ENCODE data around the gene MORC2.

The MORC2 gene

GRCh38 chr22:30906946-30907345 lies 61.6 kb downstream of the MORC2 start:
- H3K27ac ChIP-seq (replicated peaks) = no peak overlapping the region
- no peak overlapping the region for H3K4me3 ChIP-seq (replicated peaks; ENCODE audit: insufficient read depth, low read length)
- TF ChIP-seq CTCF (IDR thresholded peaks at IDR 0.05; ENCODE audit: insufficient read depth, low read length) (no peak), POLR2AphosphoS5 (IDR thresholded peaks at IDR 0.05; ENCODE audit: low read depth) (no peak), SPI1 (IDR thresholded peaks at IDR 0.05; ENCODE audit: borderline replicate concordance, low read depth) (no peak), GABPA (IDR thresholded peaks at IDR 0.05; ENCODE audit: low read depth) (no peak), REST (IDR thresholded peaks at IDR 0.05; ENCODE audit: insufficient replicate concordance, low read depth) (no peak)
- no peak for DNase-seq (ENCODE audit: low read depth in 1 of 2, low spot score in 1 of 2)
- H3K27me3 ChIP-seq (ENCODE audit: insufficient read depth, poor library complexity, severe bottlenecking) = peaks cover 3% of the 10 kb centered on the region

GRCh38 chr22:30906411-30906810 lies 62.2 kb downstream of the MORC2 start:
- Histone ChIP-seq H3K4me3 (replicated peaks; ENCODE audit: insufficient read depth, low read length) (no peak overlapping the region), H3K27ac (replicated peaks) (no peak overlapping the region), H3K27me3 (ENCODE audit: insufficient read depth, poor library complexity, severe bottlenecking) (peaks cover 3% of the 10 kb centered on the region)
- TF ChIP-seq SPI1 (IDR thresholded peaks at IDR 0.05; ENCODE audit: borderline replicate concordance, low read depth) = no peak
- no peak for TF ChIP-seq GABPA (IDR thresholded peaks at IDR 0.05; ENCODE audit: low read depth)
- no peak for TF ChIP-seq REST (IDR thresholded peaks at IDR 0.05; ENCODE audit: insufficient replicate concordance, low read depth)
- no peak for TF ChIP-seq CTCF (IDR thresholded peaks at IDR 0.05; ENCODE audit: insufficient read depth, low read length)
- no peak for TF ChIP-seq POLR2AphosphoS5 (IDR thresholded peaks at IDR 0.05; ENCODE audit: low read depth)
- no peak for DNase-seq (ENCODE audit: low read depth in 1 of 2, low spot score in 1 of 2)

- DNase-seq (ENCODE audit: low read depth in 1 of 2, low spot score in 1 of 2) = no peak
- no peak overlapping the region for H3K4me3 ChIP-seq (replicated peaks; ENCODE audit: insufficient read depth, low read length)
- H3K27ac ChIP-seq (replicated peaks) = no peak overlapping the region
- TF ChIP-seq GABPA (IDR thresholded peaks at IDR 0.05; ENCODE audit: low read depth) (no peak), CTCF (IDR thresholded peaks at IDR 0.05; ENCODE audit: insufficient read depth, low read length) (no peak), REST (IDR thresholded peaks at IDR 0.05; ENCODE audit: insufficient replicate concordance, low read depth) (no peak), SPI1 (IDR thresholded peaks at IDR 0.05; ENCODE audit: borderline replicate concordance, low read depth) (no peak), POLR2AphosphoS5 (IDR thresholded peaks at IDR 0.05; ENCODE audit: low read depth) (no peak)
- H3K27me3 ChIP-seq (ENCODE audit: insufficient read depth, poor library complexity, severe bottlenecking) = peaks cover 3% of the 10 kb centered on the region
Observed at GRCh38 chr22:30905696-30906341, 62.8 kb downstream of the MORC2 start.
